Esophagus muscularis mucosa (tissue), 4 donors: ENCODE data around the gene IER3IP1. TPM values are rescaled to one million over a fixed set of nuclear protein-coding genes. Genes with fewer than 3 reads are reported as not detected.

ENCODE experiments used
- DNase-seq: peaks from one replicate; pipeline ENCODE4 v3.0.0-alpha.2; 2017; ENCODE audit errors: extremely low spot score
- H3K27ac ChIP-seq, 4 donors: fragments of 200-600 bp; sonication (generic); replicated peaks in 1 of 4; 1 replicate in 3 of 4; 2 replicates in 1 of 4; pipeline ENCODE4 v1.5.1; 2016 to 2019; ENCODE audit warnings: mild to moderate bottlenecking in 1 of 4
- H3K27me3 ChIP-seq, 4 donors: fragments of 200-600 bp; sonication (generic); one replicate each; pipeline versions ENCODE4 v1.5.1 to v1.6.0; 2016 to 2019
- H3K36me3 ChIP-seq, 4 donors: fragments of 200-600 bp; sonication (generic); one replicate each; pipeline ENCODE4 v1.5.1; 2016 to 2019
- H3K4me1 ChIP-seq, 4 donors: fragments of 200-600 bp; sonication (generic); one replicate each; pipeline ENCODE4 v1.5.1; 2016 to 2019
- H3K4me3 ChIP-seq, 4 donors: fragments of 200-600 bp; sonication (generic); 1 replicate in 2 of 4; 2 replicates in 2 of 4; pipeline ENCODE4 v1.5.1; 2016 to 2019; ENCODE audit warnings: mild to moderate bottlenecking in 4 of 4, moderate library complexity in 1 of 4
- H3K9me3 ChIP-seq, 4 donors: fragments of 200-600 bp; sonication (generic); 1 replicate in 3 of 4; 2 replicates in 1 of 4; pipeline ENCODE4 v1.5.1; 2016 to 2019
- EP300 ChIP-seq: sonication (generic); formaldehyde crosslinking; IDR thresholded peaks from one replicate; pipeline ENCODE4 v1.6.1; 2017; ENCODE audit warnings: antibody characterized with exemption
- POLR2A ChIP-seq: fragments of 450-650 bp; IDR thresholded peaks from one replicate; pipeline ENCODE4 v1.6.1; 2017; ENCODE audit warnings: antibody characterized with exemption, moderate library complexity, mild to moderate bottlenecking, low read depth
- POLR2AphosphoS5 ChIP-seq, 2 donors: sonication (generic); formaldehyde crosslinking; IDR thresholded peaks; one replicate each; pipeline ENCODE4 v1.6.1; 2017; ENCODE audit warnings: antibody characterized with exemption in 2 of 2
- WGBS: methylation state at CpG from one replicate; pipeline ENCODE4 v1.1.5; 2018; 5-methylcytosine and 5-hydroxymethylcytosine counted together
- intact Hi-C: fragments of 100-400 bp; cut with DNase I; formaldehyde crosslinking; loops from one replicate; pipeline ENCODE4 v1.15.1; 2023
- total RNA-seq, 4 donors: library from RNA; depleted of rRNA; stranded (reverse); fragments of >200 nt; gene quantifications; one replicate each; pipeline versions ENCODE4 v1.1.0 to v1.2.1, GENCODE V29; 2016
- TF ChIP-seq, protein P1 (sequence below), 3 experiments: fragments of 200-600 bp in 2 of 3; fragments of 450-650 bp in 1 of 3; sonication (generic) in 2 of 3; IDR thresholded peaks; one replicate each; pipeline ENCODE4 v1.5.1; 2017 to 2019; ENCODE audit warnings: antibody characterized with exemption in 3 of 3, mild to moderate bottlenecking in 2 of 3, moderate library complexity in 1 of 3

The IER3IP1 gene
- total RNA-seq, 4 donors from 2014 or later: 7.0 to 9.1 (median 7.5) TPM

DNA sequence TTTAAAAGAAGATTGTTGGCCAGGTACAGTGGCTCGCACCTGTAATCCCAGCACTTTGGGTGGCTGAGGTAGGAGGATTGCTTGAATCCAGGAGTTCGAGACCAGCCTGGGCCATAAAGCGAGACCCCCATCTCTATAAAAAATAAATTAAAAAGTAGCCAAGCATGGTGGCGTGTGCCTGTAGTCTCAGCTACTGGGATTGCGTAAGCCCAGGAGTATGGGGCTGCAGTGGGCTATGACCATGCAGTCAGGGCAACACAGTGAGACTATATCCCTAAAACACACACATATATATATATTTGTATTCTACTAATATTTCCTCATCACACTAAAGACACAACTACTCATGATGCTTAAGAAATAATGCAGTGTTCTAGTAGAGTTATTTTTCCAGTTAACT, 33.0 kb downstream of the IER3IP1 start:
- Histone ChIP-seq H3K27ac (no peak overlapping the region), H3K4me3 (no peak overlapping the region), H3K27me3 (no peaks in the 10 kb centered on the region), H3K4me1 (peaks cover 0 to 13% (median 11%) of the 10 kb centered on the region in 4 donors), H3K9me3 (no peaks in the 10 kb centered on the region), H3K36me3 (no peaks in the 10 kb centered on the region)
- WGBS: 94% methylated on average over 5 of the region's 5 CpGs
- intact Hi-C loops: loop anchor here (10.0 kb wide), 1 partner anchor 228 kb away; the partner anchor contains the start of genes KATNAL2 and PIAS2
- TF ChIP-seq EP300 (no peak), POLR2A (no peak), POLR2AphosphoS5 (IDR thresholded peaks at IDR 0.05) (no peak)
- TF ChIP-seq, protein P1, sequence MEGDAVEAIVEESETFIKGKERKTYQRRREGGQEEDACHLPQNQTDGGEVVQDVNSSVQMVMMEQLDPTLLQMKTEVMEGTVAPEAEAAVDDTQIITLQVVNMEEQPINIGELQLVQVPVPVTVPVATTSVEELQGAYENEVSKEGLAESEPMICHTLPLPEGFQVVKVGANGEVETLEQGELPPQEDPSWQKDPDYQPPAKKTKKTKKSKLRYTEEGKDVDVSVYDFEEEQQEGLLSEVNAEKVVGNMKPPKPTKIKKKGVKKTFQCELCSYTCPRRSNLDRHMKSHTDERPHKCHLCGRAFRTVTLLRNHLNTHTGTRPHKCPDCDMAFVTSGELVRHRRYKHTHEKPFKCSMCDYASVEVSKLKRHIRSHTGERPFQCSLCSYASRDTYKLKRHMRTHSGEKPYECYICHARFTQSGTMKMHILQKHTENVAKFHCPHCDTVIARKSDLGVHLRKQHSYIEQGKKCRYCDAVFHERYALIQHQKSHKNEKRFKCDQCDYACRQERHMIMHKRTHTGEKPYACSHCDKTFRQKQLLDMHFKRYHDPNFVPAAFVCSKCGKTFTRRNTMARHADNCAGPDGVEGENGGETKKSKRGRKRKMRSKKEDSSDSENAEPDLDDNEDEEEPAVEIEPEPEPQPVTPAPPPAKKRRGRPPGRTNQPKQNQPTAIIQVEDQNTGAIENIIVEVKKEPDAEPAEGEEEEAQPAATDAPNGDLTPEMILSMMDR (IDR thresholded peaks at IDR 0.05): no peak
- no peak for DNase-seq

DNA sequence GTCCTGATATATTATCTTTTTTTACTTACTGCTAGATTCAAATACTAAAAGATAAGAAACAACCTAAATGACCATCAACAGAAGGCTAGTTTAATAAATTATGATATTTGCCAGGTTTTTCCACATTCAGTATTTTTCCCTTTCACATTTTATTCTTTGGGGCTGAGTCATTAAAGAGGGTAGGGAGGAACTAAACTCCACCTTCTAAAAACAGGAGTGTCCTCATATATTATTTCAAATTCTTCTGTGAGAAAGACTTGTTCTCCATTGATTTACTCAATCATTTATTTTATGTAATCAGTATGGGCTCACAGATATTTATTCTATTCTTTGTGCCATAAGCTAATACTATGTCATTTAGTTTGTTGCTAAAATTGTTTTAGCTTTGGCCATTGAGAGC, 34.9 kb downstream of the IER3IP1 start:
- no peak for TF ChIP-seq POLR2A
- no peak for TF ChIP-seq EP300
- TF ChIP-seq, protein P1 (IDR thresholded peaks at IDR 0.05): no peak
- no peak for TF ChIP-seq POLR2AphosphoS5 (IDR thresholded peaks at IDR 0.05)
- DNase-seq: no peak
- Histone ChIP-seq H3K27ac (no peak overlapping the region), H3K9me3 (no peaks in the 10 kb centered on the region), H3K4me1 (peaks cover 0 to 11% (median 0%) of the 10 kb centered on the region in 4 donors), H3K4me3 (no peak overlapping the region), H3K27me3 (no peaks in the 10 kb centered on the region), H3K36me3 (peaks cover 1 to 8% (median 5%) of the 10 kb centered on the region in 4 donors)
- intact Hi-C loops: loop anchor here (10.0 kb wide), 1 partner anchor 226 kb away; the partner anchor contains the start of genes KATNAL2 and PIAS2

DNA sequence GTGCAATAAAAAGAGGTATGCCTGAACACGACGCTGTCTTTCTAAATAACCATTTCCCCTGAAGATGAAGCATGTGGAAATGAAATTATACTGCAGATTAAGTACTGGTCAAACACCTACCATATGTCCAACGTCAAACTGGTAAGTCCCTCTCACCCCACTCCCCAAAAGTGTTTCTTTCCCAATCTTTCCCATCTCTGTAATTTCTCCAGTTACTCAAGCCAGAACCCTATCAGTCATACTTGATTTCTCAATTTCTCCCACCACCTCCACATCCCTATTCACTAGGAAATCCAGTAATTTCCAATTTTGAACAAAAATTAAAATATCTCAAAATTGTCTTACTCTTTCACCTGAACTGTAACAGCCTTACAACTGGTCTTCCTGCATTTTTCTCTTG, 55.0 kb downstream of the IER3IP1 start:
- WGBS: 95% methylated on average over 3 of the region's 3 CpGs

DNA sequence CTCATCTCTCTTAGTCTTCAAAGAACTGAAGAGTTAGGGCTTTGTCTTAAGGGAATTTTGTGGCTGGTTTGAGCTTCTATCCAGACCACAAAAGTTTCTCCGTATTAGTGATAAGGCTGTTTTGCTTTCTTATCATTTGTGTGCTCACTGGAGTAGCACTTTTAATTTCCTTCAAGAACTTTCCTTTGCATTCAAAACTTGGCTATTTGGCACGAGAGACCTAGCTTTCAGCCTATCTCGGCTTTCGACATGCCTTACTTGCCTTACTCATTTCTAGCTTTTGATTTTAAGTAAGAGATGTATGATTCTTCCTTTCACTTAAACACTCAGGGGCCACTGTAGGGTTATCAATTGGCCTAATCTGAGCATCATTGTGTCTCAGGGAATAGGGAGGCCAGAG, 55.7 kb downstream of the IER3IP1 start:
- intact Hi-C loops: no loop called here
- Histone ChIP-seq H3K9me3 (no peaks in the 10 kb centered on the region), H3K4me3 (no peak overlapping the region), H3K27me3 (no peaks in the 10 kb centered on the region), H3K4me1 (no peaks in the 10 kb centered on the region), H3K36me3 (peaks cover 0 to 42% (median 17%) of the 10 kb centered on the region in 4 donors), H3K27ac (no peak overlapping the region)
- TF ChIP-seq POLR2A: no peak
- 97% methylated on average over 4 of the region's 4 CpGs for WGBS
- DNase-seq: no peak

More for the DNA sequence above, 55.0 kb downstream of the IER3IP1 start:
- H3K36me3 ChIP-seq: peaks cover 0 to 41% (median 14%) of the 10 kb centered on the region in 4 donors
- intact Hi-C loops: no loop called here
- H3K27me3 ChIP-seq: no peaks in the 10 kb centered on the region
- H3K4me1 ChIP-seq: no peaks in the 10 kb centered on the region
- no peak overlapping the region for H3K4me3 ChIP-seq
- no peak for DNase-seq
- H3K27ac ChIP-seq: no peak overlapping the region
- TF ChIP-seq, protein P1 (IDR thresholded peaks at IDR 0.05): no peak
- TF ChIP-seq POLR2AphosphoS5 (IDR thresholded peaks at IDR 0.05): no peak
- TF ChIP-seq EP300: no peak
- TF ChIP-seq POLR2A: no peak
- H3K9me3 ChIP-seq: no peaks in the 10 kb centered on the region

DNA sequence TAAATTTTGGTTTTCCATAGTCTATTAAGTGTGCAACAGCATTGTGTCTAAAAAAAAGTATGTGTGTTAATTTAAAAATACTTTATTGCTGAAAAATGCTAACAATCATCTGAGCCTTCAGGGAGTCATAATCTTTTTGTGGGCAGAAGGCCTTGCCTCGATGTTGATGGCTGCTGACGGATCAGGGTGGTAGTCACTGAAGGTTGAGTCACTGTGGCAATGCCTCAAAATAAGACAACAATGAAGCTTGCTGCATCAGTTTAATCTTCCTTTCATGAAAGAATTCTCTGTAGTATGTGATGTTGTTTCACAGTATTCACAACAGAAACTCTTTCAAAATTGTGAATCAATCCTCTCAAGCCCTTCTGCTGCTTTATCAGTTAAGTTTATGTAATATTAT, 57.2 kb downstream of the IER3IP1 start:
- Histone ChIP-seq H3K27ac (no peak overlapping the region), H3K36me3 (peaks cover 5 to 46% (median 29%) of the 10 kb centered on the region in 4 donors), H3K27me3 (no peaks in the 10 kb centered on the region), H3K9me3 (no peaks in the 10 kb centered on the region), H3K4me3 (no peak overlapping the region), H3K4me1 (no peaks in the 10 kb centered on the region)
- intact Hi-C loops: no loop called here
- no peak for TF ChIP-seq POLR2AphosphoS5 (IDR thresholded peaks at IDR 0.05)
- TF ChIP-seq, protein P1 (IDR thresholded peaks at IDR 0.05): no peak
- TF ChIP-seq POLR2A: no peak
- TF ChIP-seq EP300: no peak
- WGBS: 100% methylated on average over 2 of the region's 2 CpGs
- no peak for DNase-seq
